Uterus (tissue), 2 donors: Measurements from ENCODE around the gene KLK8.

Experiments
- POLR2A ChIP-seq, 2 donors: fragments of 450-650 bp; IDR thresholded peaks; one replicate each; pipeline ENCODE4 v1.6.1; 2016; ENCODE audit warnings: antibody characterized with exemption in 2 of 2, mild to moderate bottlenecking in 1 of 2, moderate library complexity in 1 of 2
- TF ChIP-seq, protein P1 (sequence below), 4 experiments: fragments of 200-600 bp in 2 of 4; fragments of 450-650 bp in 2 of 4; sonication (generic) in 2 of 4; IDR thresholded peaks; one replicate each; pipeline ENCODE4 v1.5.1; 2016 to 2019; ENCODE audit warnings: antibody characterized with exemption in 4 of 4, mild to moderate bottlenecking in 2 of 4, moderate library complexity in 1 of 4

DNA sequence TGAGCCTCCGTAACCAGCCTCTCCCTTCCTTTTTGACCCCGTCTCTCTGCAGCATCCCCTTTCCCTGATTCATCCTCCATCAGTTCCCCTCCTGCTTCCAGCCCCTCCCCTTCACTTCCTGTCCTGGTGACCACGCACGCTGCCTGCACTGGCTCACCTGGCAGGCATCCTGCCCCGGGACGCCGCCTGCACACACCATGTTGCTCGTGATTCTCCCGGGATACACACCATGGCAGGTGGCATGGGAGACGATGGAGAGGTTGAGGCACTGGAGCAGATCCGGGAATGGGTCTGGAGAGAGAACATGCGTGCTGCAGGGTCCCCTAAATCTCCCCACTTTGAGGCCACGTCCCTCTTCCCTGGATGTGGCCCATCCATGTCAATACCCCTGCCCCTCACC lies 29.2 kb upstream of the KLK8 start:
- TF ChIP-seq POLR2A (IDR thresholded peaks at IDR 0.05), result no peak
- TF ChIP-seq, protein P1, sequence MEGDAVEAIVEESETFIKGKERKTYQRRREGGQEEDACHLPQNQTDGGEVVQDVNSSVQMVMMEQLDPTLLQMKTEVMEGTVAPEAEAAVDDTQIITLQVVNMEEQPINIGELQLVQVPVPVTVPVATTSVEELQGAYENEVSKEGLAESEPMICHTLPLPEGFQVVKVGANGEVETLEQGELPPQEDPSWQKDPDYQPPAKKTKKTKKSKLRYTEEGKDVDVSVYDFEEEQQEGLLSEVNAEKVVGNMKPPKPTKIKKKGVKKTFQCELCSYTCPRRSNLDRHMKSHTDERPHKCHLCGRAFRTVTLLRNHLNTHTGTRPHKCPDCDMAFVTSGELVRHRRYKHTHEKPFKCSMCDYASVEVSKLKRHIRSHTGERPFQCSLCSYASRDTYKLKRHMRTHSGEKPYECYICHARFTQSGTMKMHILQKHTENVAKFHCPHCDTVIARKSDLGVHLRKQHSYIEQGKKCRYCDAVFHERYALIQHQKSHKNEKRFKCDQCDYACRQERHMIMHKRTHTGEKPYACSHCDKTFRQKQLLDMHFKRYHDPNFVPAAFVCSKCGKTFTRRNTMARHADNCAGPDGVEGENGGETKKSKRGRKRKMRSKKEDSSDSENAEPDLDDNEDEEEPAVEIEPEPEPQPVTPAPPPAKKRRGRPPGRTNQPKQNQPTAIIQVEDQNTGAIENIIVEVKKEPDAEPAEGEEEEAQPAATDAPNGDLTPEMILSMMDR (IDR thresholded peaks at IDR 0.05), result no peak
